Stimulated activated CD8-positive, alpha-beta memory T cell treated with anti-CD3 and anti-CD28 coated beads, Interleukin-4, amount 100 ng/mL, for 1 hour (primary cell): ENCODE measurements around the gene UVRAG.

ENCODE experiments used
- DNase-seq, 2 donors: peaks; one replicate each; pipeline ENCODE4 v3.0.0-alpha.2; 2020; ENCODE audit warnings: low read depth in 2 of 2, low spot score in 1 of 2

The UVRAG gene

GRCh38 chr11:76184551-76184993 lies 369.6 kb downstream of the UVRAG start:
- no peak for DNase-seq

- DNase-seq: no peak
Measured at GRCh38 chr11:76185511-76185910, 370.5 kb downstream of the UVRAG start.

- no peak for DNase-seq
Measured at GRCh38 chr11:76185931-76186401, 371.0 kb downstream of the UVRAG start.

GRCh38 chr11:76186776-76187279 lies 371.8 kb downstream of the UVRAG start:
- DNase-seq: no peak

- DNase-seq: no peak
Measured at GRCh38 chr11:76188873-76189272, 373.9 kb downstream of the UVRAG start.

GRCh38 chr11:76189682-76190081 lies 374.7 kb downstream of the UVRAG start:
- no peak for DNase-seq

- no peak for DNase-seq
Measured at GRCh38 chr11:76190376-76190775, 375.4 kb downstream of the UVRAG start.
